Glomerular visceral epithelial cell (primary cell): ENCODE measurements around the gene ERH.

ENCODE experiments used
- DNase-seq: peaks from one replicate; pipeline ENCODE4 v3.0.0-alpha.2; 2016; ENCODE audit errors: extremely low spot score

ERH gene

DNA sequence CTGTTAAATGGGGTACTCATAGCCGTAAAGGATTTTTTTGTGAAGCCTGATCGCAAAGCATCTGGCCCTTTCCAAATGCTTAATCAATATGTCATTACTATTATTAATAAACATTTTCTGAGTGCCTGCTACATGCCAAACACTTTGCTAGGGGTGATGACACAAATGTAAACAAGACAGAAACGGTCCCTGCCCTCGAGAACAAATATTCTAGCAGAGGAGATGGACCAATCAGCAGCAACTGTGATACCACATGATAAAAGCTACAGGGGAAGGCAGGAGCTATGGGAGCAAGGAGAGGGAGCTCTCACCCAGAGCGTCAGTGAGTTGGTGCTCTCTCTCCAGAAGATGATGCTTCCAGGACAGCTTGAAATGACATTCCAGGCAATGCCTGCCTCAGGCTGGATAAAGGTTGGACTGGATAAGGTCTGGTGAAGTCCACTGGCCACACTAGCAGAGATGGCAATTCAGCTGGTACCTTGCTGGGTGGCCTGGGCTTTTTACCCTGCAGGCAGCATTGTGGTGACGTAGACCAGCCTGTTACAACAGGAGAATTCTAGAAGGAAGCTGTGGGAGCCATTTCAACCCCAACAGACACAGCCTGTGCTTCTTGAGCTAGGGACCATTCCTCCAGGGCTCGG is 41.1 kb downstream of the ERH start:
- no peak for DNase-seq

DNA sequence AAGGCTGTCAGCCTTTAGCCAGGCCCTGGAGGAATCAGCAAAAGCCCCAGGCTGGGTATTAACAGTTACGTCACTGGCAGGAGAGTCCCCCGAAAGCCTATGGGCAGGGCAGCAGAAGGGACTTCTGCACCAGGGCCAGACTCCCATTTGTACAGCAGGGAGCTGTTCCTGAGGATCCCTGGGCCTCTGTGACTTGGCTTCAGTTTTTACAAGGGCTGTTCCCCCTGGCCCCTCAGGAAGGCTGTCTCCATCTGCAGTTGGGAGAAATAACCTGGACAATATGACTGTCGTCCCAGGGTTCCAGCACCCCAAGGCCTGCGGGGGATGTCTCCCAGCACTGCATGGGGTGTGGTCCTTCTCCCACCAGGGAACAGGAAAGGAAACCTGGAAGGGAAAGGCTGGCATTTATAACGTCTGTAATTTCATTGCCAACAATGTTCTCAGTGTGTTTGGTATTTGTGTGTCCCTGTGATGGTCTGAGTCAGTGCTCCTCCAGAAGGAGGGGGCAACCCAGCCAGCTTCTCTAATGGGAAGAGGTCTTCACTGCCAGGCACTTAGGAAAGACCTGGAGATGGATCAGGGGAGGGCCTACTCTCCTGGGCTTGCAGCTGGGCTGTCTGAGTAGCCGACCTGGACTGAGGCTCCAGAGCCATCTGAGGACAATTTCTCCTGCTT is 42.4 kb downstream of the ERH start:
- DNase-seq: peak; percentile 52

DNA sequence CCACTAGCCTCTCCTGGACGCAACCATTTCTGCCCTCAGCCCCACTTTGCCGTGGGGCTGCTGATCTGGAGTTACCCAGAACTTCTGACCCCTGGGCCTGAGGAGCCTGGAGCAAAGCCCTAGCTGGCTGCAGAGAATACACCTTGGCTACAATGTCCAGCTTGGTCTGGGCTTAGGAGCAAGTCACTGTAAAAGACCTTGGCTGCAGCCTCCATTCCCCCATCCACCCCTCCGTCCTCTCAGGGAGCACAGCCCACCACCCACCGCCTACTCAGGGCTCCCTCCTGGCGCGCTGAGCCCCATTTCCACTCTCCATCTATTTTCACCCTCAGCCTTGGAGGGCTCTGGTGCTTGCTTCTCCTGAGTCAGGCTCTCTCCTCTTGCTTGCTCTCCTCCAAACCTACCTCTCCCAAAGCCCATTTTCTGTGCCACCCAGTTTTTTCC is 42.9 kb downstream of the ERH start:
- DNase-seq: no peak

DNA sequence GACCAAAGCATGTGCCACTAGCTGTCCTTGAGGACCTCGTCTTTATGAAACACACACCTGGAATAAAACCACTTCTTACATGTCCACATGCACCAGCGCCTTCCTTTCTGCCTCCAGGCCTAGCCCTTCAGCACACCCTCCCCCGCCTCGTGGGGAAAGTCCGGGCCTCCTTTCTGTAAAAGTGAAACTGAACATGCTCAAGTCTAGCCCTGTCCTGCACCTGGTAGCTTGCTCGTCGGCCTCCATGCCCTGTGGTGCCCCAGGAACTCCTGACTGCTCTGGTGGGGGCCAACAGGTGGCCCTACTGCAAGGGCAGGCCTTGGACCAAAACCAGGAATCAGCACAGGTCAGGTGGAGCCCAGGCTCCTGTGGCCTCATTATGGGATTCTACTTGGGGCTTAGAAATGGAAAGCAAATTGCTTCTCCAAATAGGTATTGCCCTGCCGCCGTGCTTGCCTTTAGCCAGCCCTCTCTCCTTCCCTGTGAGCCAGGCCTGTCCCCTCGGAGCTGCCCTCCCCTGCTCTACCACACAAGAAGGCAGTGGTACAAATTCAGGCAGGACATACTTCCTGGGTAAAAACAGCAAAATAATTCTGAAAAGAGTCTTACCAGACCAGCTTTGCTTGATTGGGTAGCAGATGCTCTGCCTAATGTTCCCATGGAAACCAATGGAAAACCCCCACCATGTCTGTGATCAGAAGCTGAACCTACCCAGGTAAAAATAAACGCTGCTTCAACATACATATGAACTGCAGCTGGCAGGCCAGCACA is 43.5 kb downstream of the ERH start:
- peak; percentile 24 for DNase-seq

DNA sequence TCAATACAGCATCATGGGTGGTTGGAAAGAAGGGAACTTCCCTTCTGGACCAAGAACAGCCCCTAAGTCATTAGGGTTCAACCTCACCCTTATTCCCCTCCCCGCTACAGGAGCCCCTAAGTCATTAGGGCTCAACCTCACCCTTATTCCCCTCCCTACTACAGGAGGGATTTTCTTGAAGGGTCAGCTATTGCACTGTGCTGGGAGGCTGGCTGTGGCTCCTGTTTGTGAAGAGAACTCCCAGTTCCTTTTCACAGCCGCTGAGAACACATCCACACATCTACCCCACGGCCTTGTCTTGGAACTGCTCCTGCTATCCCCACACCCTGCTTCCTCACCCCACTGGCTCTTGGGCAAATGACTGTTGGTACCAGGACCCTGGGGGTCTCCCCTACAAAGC is 44.9 kb downstream of the ERH start:
- DNase-seq: no peak

DNA sequence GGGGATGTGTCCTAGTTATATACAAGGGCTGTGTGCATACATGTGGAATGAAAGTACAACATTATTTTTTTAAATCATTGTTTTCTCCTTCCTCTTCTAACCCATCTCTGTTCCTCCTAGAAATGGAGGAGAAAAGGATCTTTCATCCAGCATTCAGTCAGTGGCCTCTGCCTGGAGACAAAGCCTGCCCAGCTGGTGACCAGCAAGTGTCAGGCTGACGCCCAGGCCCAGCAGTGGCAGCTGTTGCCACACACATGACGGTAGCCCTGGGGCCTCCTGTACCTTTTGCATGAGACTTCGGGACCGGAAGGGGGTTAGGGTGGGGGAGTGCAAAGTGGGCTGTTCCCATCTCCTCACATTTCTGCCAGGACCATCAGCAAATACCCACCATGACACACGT is 46.2 kb downstream of the ERH start:
- DNase-seq: no peak

DNA sequence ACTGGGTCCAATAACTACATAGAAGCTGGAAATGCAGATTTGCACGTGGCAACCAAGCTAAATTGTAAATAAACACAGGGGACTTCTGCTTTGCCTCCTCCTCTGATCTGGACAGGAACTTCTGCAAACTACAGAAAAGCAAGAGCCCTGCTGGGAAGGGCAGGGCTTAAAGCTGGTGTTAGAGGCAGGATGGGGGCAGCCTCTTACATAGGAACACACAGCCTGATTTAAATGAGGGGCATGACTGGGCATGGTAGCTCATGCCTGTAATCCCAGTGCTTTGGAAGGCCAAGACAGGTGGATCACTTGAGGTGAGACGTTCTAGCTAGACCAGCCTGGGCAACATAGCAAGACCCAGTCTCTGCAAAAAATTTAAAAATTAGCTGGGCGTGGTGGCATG is 46.7 kb downstream of the ERH start:
- no peak for DNase-seq

DNA sequence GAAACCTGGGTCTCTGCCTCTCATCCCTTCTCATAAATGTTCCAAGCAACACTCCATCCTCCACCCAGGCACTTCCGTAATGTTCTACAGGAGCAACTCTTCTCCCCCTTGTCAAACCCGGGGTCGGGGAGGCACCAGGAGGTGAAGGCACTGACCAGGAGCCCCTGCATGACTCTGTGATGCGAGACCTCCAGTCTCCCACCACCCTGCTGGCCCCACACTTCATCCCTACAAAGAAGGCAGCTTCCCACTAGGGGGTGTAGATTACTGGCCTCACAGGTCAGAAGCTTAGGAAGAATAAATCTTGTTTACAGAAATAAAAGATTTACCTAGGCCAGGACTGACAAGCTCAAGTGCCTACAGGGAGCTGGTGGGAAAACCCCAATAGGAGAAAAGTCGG is 47.2 kb downstream of the ERH start:
- DNase-seq: no peak

DNA sequence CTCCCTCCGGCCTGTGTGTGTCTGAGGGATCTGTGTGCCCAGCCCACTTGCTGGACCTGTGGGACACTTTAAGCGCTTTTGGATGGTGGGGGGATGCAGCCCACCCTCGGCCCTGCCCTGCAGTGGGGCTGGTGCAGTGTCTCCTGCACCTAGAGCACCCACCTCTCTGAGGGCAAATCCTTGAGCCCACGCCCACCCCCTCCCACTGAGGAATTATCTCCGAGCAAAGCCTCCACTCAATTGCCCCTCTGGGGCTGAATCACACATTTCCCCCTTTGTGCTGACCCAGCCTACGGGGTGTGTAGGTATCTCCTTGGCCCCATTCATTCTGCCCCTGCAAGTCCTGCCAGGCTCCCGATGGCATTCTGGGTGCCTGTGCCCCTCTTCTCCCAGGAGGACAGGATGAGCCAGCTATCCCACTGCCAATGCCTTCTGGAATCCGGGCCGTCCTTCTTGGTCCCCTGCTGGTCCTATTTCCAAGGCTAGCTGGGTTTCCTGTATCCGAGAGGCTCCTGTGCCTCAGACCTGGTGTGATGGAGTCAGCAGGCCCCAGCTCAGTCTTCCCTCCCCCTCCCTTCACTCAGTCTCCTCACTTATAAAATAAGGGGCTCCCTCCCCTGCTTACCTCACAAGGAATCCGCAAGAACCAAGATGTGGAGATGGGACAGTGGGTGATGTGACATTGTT is 48.9 kb downstream of the ERH start:
- no peak for DNase-seq

DNA sequence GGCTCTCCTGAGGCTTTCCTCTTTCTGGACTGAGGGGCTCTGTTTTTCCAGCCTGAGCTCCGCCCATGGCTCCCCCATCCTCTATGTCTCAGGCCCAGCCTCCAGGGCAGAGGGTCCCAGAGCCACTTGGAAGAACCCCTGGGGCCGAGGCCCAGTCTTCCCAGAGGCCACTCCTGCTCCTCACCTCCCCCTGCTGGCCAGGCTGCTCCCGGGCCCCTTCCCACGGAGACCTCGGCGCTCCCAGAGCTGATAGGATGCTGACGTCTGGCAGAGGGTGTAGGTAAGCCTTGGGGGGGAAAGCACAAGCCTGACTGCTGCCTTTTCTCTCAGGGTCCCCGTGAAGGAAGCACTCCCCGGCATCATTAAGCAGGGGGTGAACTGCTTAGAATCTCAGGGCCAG is 51.4 kb downstream of the ERH start:
- DNase-seq: peak; percentile 12

DNA sequence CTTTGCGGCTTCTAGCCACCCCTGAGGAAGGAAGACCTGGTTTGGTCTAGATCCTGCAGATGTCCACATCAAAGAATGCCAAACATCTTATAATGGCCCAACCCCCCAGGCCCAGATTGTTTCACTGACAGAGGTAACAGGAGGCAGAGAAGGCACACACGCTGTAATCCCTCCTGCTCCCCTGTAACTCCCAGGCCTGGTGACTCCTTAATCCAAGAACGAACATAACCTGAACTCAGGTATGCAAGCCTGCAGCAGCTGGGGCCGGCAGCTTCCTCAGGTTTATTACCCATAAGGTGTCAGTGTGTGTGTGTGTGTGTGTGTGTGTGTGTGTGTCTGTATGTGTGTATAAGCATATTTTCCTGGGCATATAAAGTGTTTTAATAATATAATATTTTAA is 52.7 kb downstream of the ERH start:
- no peak for DNase-seq

DNA sequence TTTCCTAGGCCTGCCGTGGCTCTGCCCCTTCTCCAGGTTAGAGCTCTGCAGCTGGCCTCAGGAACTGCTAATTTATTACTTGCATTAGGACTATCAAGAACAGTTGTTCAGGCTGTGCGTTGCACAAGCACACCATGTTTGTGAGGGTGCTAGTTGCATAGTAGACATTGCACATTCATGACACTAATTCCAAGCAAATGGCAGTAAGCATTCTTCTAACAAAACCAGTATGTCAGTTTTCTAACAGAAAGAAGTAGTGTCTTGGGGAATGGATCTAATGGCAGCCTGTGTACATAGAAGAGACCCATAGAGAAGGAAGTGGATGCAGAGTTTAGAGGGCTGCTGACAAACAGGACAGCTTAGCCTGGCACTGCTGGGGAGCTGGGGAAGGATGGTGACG is 53.9 kb downstream of the ERH start:
- DNase-seq: no peak

DNA sequence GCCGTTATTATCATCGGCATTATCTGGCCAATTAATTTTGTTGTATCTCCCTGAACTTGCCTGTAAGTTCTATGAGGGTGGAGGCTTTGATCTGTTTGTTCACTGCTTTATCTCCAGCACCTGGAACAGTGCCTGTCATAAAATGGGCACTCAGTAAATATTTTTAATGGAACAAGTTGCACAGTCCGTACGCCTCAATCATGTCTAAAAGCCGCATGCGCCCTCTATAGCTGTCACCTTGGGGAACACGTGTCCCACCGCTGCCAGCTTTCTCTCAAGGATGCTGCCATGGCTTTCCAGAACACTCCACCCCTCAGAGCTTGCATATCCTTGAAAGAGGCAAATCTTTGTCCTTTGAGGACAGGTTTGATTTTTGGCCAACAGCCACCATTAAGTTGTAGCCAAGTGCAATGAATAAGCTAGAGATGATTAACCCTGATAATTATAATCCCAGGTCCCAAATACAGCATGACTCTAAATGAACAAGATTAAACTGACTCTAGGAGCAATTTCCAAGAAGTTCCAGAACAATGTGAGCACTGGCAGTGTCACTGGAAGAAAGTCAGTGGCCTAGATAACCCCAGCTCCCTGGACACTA is 55.1 kb downstream of the ERH start:
- no peak for DNase-seq

DNA sequence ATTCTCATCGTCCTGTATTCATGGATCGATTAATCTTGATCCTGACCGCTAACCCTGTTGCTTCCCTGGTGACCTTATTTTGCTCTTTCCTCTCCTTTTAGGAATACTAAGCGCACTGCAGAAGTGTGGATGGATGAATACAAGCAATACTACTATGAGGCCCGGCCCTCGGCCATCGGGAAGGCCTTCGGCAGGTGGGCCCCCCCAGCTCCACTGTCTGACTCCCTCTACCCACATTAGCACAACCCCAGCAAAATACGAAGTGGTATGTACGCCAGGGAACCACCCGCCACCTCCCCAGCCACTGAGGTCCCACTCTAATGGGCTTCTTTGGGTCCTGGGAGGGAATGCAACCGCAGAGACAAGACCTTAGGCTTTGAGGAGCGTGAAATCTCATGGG is 58.7 kb downstream of the ERH start:
- DNase-seq: no peak

DNA sequence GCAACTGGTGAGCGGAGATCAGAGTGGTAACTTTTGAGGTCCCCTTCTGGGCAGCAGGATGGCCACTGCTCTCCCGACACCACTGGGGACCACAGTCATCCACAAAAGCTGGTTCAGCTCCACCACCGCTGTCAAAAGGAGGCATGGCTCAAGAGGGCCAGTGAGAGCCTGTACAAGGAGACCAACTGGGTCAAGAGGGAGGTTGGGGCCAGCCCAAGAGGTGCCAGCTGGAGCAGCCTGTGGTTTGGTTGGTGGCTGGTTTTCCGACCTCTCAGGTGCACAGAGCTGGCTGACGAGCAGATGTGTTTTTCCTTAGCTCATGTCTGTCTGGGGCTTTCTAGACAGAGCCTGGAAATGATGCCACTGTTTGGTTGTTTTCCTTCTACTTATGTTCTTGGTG is 60.1 kb downstream of the ERH start:
- no peak for DNase-seq

DNA sequence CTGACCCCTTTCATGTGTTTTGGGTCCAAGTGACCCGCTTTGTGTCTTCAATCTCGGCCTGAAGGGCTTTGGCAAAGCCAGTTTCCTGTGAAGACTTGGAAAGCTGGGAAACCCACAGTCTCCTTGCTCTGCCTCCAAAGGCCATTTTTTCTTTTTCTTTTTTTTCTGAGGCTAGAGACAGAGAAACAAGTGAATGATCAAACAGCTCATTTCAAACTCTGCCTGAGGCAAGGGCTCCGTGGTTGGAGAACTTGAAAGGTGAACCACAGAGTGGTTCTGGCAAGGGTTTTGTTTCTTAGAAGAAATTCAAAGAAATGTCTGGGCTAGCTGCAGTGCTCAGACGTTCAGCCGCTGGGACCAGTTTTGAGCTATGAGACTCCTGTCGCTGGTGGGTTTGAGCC is 62.7 kb downstream of the ERH start:
- DNase-seq: no peak

DNA sequence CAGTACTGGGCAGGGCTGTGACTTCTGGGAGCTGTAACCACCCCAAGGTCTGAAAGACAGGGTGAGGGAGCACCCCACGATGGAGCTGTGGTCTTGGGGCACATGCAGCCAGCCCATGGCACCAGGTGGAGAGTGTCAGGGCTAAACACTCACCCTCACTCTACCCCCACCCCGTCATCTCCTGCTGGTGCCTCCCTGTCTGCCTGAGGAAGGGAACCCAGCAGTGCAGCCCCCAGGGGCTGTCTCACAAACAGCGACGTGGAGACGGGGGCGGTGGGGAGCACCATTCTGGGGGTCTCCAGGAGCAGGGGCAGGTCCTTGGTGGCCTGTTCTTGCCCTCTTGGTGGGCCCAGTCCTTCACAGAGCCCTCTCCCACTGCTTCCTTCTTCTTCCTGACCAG is 63.5 kb downstream of the ERH start:
- no peak for DNase-seq

DNA sequence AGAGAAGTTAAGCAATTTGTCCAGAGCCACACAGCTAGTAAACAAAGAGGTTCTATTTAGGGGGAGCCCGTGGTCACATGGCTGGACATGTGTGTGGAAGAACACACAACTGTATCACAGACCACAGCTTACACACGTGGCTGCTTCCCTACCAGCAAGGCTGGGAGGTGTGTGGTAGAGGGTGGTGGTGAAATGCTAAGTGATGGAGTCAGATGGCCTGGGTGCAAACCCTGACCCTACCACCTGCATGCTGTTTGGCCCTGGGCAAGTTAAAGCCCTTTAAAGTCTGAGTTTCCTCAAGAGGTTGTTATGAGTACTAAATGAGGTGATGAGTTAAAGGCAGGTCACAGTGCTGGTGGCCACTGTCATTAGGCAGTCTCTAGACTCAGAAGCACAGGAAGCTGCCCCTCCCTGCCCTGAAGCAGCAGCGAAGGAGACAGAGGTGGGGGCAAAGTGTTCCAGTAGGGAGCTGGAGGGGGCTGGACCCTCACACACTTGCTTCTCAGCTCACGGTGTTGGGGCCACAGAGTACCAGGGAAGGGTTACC is 64.2 kb downstream of the ERH start:
- no peak for DNase-seq

DNA sequence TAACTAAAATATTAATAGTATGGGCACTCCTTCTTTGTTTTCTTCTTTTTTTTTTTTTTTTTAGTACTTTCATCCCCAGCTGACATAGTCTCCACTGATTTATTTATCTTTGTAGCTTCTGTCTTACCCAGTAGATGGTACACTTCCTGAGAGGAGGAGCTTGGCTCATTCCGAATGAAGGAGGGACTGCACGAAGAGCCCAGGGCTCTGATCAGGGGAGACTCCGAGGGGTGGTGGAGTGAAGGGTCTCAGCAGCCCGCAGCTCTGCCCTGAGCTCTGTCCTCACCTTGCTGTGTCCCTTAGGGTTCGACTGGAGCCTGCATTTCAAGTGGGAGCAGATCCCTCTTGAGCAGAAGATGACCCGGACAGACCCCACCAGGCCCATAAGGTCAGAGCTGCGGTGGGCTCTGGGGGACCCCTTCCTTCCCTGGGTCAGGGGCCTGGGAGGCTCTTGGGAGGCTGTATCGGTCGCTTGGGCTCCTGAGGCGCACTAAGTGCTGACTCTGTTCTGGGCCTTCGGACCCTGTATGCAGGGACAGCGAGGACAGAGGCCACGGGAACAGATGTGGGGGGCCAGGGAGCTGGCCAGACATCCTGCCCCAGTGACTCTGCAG is 65.2 kb downstream of the ERH start:
- DNase-seq: no peak

DNA sequence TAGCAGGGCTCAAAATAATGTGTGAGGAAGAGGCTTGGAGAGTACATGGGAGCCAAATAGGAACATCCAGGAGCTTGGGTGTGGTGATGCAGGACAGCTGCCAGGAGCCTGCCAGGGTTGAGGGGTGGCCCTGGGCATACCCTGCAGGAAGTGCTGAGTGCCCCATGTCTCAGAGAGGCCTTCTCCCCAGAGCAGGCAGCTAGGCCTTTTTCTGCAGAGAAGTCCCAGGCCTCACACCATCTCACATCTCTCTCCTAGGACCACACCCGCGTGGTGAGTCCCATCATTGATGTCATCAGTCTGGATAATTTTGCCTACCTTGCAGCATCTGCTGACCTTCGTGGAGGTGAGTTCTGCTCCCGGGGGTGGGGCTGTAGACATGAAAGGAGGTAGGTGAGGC is 66.9 kb downstream of the ERH start:
- DNase-seq: no peak
